HG02840 (cell line): Measurements from ENCODE around the gene NRTN.
"Not testable (repeated sequence)": the region's sequence is repeated elsewhere in the genome, so short reads cannot be mapped to it uniquely, and the experiment has no call there.

Experiments used
- ATAC-seq: cut with Tn5 transposase; IDR thresholded peaks from one replicate; pipeline ENCODE4 v1.9.1; 2021; ENCODE audit warnings: mild to moderate bottlenecking, moderate library complexity, moderate number of reproducible peaks; ENCODE audit not compliant: unreplicated experiment, low FRiP score

The NRTN gene

GRCh38 chr19:5804516-5805461, at the start of gene NRTN:
TSS of gene NRTN (plus strand) at chr19:5805067. CDS start at chr19:5824166, 19,099 bp downstream.
- no peak for ATAC-seq

GRCh38 chr19:5762608-5763217, 42.2 kb upstream of the NRTN start:
- no peak for ATAC-seq

GRCh38 chr19:5765220-5765619, 39.6 kb upstream of the NRTN start:
- ATAC-seq = no peak

- ATAC-seq = no peak
These were observed 36.9 kb upstream of the NRTN start for GRCh38 chr19:5767949-5768348.

- ATAC-seq = no peak
These were observed 32.5 kb upstream of the NRTN start for GRCh38 chr19:5772416-5772815.

- ATAC-seq = no peak
These were observed 31.6 kb upstream of the NRTN start for GRCh38 chr19:5773276-5773675.

DNA sequence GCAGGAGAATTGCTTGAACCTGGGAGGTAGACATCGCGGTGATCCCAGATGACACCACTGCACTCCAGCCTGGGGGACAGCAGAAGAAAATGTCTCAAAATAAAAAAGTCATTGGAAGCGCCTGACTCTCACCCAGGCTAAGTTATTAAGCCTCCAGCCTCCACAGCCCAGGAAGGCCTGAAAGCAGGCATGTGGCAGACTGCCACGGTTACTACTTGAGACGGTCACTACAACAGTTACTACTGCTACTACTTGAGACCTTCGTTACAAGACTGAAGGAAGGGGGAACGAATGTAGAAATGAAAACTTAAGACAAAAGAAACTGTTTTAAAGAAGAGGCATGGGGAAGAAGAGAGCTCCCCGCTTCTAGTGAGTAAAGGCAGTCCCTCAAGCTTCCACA, 29.9 kb upstream of the NRTN start:
- no peak for ATAC-seq

DNA sequence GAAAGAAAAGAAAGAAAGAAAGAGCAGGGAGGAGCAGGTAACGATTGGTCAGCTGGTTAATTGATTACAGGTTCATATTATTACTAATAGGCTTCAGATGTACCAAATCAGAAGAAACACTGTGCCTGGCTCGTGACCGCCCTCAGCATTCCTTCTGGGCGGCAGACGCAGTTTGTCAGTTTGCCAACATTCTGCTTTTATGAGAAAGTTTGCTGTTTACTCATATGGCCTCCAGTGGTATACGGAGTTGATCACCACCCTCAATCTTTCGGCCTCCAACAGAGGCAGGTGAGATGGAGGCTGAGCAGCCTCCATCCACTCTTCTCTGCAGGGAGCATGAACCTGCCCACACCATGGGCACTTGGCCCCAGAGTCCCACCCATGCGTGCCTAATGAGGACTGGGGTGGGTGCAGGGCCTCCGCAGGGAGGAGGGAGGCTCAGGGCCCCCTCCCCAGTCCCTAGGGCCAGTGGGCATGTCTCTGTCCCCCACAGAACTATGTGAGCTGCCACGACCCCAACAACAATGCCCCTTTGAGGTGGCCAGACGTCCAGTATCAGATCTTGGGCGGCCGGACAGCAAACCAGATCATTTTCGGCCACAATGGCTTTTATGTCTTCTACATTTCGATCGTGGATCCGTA, 29.1 kb upstream of the NRTN start:
- ATAC-seq = no peak

DNA sequence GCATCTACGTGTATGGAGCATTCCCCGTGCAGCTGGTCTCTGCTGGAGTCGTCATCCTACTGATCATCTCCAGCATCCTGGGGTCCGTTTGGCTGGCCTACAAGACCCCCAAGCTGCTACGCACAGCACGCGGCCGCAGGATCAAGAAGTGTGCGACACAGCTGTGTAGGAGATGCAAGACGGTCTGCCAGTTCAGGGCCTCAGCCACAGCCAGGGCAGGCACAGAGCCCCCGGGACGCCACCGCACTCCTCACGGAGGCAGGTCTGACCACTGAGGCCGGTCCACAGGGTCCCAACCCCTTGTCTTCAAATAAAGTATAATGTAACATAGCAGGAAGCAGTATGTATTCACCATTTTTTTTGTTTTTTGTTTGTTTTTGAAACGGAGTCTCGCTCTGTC, 26.5 kb upstream of the NRTN start:
- no peak for ATAC-seq

- not testable (repeated sequence) for ATAC-seq
These were observed 24.0 kb upstream of the NRTN start for GRCh38 chr19:5780916-5781315.

DNA sequence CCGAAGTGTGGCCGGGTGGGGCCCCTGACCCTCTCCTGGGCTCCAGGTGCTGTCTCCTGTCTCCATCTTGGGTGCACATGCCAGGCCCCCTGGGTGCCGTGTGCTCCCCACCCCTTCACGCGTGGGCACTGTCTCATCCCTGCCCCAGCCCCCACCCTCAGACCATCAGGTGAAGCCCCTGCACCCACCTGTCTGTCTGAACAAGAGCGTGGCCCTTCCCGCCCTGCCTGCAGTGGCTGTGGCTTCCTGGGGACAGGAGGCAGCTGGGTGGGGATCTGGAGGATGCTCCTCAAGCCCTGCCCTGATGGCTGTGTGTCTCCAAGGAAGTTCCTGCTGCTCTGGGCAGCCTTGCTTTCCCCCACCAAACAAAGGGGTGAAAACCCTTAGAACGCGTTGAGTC, 22.5 kb upstream of the NRTN start:
- no peak for ATAC-seq

- ATAC-seq = no peak
These were observed 21.6 kb upstream of the NRTN start for GRCh38 chr19:5782945-5783919.

DNA sequence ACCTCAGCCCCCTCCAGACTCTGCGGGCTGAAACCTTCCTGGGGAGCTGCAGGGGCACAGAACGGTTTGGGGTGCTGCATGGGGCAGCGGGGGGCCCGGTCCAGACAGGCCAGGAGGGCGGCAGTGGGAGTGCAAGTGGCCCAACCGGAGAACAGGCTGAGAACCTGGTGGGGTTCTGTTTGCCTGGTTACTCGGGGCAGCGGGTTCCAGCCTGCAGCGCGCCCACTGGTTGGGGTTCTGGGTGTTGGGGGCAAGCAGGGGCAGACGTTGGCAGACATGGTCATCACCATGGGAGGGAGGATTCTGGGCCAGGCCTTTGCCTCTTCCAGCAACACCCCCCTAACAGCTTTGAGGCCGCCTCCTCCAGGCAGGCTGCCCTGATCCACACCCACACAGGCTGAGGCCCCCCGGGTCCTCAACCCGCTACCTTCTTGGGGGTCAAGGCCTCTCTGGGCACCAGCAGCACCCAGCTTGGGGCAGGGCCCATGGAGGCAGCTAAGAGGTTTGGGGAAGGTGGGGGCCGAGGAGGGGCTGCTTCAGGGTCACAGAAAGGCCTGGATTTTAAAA, 20.2 kb upstream of the NRTN start, which contains the start of gene PRR22:
Gene PRR22 (minus strand): TSS at position 166 of the 567 bp plus-strand sequence. CDS start 86 bp downstream, at position 80.
- no peak for ATAC-seq

DNA sequence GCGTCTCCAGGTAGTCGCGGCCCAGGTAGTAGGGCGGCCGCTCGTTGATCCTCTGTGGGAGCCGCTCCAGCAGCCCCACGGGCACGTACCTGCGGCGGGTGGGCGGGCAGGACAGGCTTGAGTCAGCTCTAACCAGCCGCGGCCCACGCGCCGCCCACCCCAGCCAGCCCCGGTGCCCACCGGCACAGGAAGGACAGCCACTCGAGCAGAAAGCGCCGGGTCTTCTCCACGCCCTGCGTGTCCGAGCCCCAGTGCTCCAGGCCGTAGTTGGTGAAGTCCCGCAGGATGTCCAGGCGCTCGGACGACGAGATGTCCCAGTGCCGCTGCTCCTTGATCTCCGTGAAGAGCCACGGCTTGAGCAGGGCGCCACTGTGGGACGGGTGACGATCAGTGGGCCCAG, 19.4 kb upstream of the NRTN start:
- no peak for ATAC-seq

GRCh38 chr19:5786593-5787408, 18.1 kb upstream of the NRTN start:
- ATAC-seq = no peak

DNA sequence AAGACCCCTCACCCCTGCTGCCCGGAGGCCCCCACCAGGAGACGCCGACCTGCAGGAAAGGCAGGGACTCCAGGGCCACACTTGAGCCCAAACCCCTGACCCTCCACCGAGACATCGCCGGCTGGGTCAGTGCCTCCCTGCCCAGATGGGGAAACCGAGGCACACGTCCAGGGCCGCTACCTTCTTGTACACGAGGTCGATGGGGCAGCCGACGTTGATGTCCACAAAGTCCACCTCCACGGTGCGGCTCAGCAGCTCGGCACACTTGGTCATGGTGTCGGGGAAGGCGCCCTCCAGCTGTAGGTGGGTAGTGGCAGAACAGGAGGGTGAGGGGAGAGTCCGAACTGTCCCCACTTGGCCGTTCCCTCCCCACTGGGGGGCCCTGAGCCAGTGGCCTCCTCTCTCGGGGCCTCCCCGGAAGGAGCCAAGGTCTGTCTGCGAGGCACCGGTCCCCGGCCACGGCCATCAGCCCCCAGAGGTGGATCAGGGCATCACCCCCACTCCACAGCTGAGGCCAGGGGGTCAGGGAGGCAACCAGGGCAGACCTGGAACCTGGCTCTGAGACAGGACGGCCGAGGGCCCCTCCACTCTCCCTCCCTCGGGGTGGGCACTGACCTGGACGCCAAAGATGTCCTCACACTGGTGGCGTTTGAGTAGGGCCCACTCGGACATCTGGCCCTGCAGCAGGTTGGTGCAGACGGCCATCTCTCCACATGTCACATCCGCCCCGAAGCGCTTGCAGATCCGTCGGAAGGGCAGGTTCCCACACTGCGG, 17.3 kb upstream of the NRTN start:
- ATAC-seq = no peak

DNA sequence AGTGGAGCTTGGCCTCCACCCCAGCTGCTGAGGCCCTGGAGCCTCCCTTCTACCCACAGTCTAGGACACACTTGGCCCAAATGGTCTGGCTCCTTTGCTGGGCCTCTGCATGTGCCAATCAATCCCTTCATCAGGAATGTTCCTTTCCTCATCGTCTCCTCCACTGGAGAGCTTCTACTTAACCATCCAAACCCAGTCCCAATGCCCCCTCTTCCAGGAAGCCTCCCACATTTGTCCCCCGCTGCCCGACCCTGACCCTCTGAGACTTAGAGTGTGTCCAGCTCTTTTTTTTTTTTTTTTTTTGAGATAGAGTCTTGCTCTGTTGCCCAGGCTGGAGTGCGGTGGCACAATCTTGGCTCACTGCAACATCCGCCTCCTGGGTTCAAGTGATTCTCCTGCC, 16.4 kb upstream of the NRTN start:
- no peak for ATAC-seq

GRCh38 chr19:5789351-5789761, 15.5 kb upstream of the NRTN start:
- ATAC-seq = no peak
